LNCaP clone FGC (cell line): Measurements from ENCODE around the gene MAP3K1.
"Not testable (repeated sequence)": the region's sequence is repeated elsewhere in the genome, so short reads cannot be mapped to it uniquely, and the experiment has no call there.

Experiments used
- DNase-seq: peaks from one replicate; pipeline ENCODE4 v3.0.0-alpha.2; 2011; ENCODE audit warnings: low read depth
- H3K4me3 ChIP-seq: 2 replicates; pipeline ENCODE4 v1.5.1; 2011; ENCODE audit warnings: mild to moderate bottlenecking, low read depth, low read length, control low read depth
- TF ChIP-seq, protein P1 (sequence below): IDR thresholded peaks from 2 replicates; pipeline ENCODE4 v1.5.1; 2012; ENCODE audit warnings: mild to moderate bottlenecking; ENCODE audit not compliant: control insufficient read depth, insufficient read depth; ENCODE audit errors: extremely low read depth

The MAP3K1 gene

GRCh38 chr5:56814963-56815657 lies at the start of gene MAP3K1:
MAP3K1 (plus strand) TSS chr5:56815549; CDS start chr5:56815574, 25 bp downstream.
- peak within 1 kb of the TSS; percentile 83 for H3K4me3 ChIP-seq
- DNase-seq = peak; percentile 53
- TF ChIP-seq, protein P1, sequence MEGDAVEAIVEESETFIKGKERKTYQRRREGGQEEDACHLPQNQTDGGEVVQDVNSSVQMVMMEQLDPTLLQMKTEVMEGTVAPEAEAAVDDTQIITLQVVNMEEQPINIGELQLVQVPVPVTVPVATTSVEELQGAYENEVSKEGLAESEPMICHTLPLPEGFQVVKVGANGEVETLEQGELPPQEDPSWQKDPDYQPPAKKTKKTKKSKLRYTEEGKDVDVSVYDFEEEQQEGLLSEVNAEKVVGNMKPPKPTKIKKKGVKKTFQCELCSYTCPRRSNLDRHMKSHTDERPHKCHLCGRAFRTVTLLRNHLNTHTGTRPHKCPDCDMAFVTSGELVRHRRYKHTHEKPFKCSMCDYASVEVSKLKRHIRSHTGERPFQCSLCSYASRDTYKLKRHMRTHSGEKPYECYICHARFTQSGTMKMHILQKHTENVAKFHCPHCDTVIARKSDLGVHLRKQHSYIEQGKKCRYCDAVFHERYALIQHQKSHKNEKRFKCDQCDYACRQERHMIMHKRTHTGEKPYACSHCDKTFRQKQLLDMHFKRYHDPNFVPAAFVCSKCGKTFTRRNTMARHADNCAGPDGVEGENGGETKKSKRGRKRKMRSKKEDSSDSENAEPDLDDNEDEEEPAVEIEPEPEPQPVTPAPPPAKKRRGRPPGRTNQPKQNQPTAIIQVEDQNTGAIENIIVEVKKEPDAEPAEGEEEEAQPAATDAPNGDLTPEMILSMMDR = no peak

DNA sequence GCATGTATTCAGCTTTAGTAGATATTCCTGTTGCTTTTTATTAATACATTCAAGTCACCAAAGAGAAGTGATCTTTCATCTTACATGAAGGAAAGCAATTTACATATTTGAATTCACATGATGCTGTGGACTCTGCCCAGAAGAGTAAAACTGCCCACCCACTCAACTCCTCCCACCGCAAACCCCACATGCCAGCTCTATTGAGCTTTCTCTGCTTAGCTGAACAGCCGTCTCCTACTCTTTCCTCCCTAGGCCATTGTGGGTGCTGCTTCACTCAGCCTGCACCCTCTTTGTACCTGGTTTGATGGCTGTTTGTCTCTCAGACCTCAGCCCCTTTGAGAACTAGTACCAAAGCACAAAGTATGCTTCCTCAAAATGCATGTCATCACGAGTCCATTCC lies 48.4 kb upstream of the MAP3K1 start:
- DNase-seq = no peak
- no peak overlapping the region for H3K4me3 ChIP-seq
- TF ChIP-seq, protein P1 = no peak

DNA sequence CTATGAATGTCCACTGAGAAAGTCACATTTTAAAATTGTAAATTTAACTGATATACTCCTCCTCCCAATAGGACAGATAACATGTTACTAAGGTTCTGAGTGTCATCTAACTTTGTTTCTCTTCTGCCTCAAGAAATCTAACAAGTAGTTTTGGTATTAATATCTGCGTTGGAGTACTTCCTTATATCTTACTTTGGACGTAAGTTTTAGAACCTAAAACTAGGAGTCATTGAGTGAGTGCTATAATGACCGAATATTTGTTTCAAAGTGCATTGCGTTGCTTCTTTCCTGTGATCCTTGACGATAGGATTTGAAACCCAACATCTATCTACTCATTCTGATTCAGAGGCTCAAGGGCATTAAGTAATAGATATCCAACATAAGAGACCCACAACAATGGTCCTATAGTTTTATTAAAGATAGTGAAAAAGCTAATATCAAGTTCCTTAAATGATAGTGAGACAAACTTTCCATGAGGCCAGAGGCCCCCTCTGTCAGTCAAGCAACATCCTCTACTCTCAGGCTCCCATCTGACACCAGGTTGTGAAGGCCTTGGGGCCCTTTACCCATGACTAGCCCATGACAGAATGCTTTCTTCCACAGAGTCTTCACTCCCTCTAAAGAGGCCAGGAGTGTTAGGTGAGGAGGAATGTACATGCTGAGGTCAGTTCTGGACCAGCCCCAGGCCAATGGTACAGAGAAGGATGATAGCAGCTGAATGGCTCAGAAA lies 45.3 kb upstream of the MAP3K1 start:
- H3K4me3 ChIP-seq = no peak overlapping the region
- TF ChIP-seq, protein P1 = no peak
- DNase-seq = no peak

- TF ChIP-seq, protein P1 = no peak
- DNase-seq = no peak
- no peak overlapping the region for H3K4me3 ChIP-seq
Measured at GRCh38 chr5:56772767-56773166, 42.6 kb upstream of the MAP3K1 start.

GRCh38 chr5:56774957-56775356 lies 40.4 kb upstream of the MAP3K1 start:
- no peak overlapping the region for H3K4me3 ChIP-seq
- no peak for DNase-seq
- TF ChIP-seq, protein P1 = no peak

- DNase-seq, H3K4me3 ChIP-seq: not testable (repeated sequence)
Measured at GRCh38 chr5:56776212-56776846, 39.0 kb upstream of the MAP3K1 start.

GRCh38 chr5:56783261-56783660 lies 32.1 kb upstream of the MAP3K1 start:
- H3K4me3 ChIP-seq = no peak overlapping the region
- TF ChIP-seq, protein P1 = no peak
- DNase-seq = no peak
